Fibroblast of lung (primary cell): ENCODE data around the gene VPS54. TPM values are rescaled to one million over a fixed set of nuclear protein-coding genes. Genes with fewer than 3 reads are reported as not detected.

Source experiments
- DNase-seq, 2 donors: peaks; one replicate each; pipeline versions ENCODE4 v3.0.0 to v3.0.0-alpha.2; 2010; ENCODE audit warnings: low read depth in 2 of 2
- H2AFZ ChIP-seq: 2 replicates; pipeline ENCODE4 v1.5.1; 2012; ENCODE audit warnings: low read length, control low read depth, inconsistent platforms
- H3K27ac ChIP-seq: 2 replicates; pipeline ENCODE4 v1.5.1; 2011; ENCODE audit warnings: low read length, control low read depth; ENCODE audit not compliant: insufficient read depth
- H3K27me3 ChIP-seq: 2 replicates; pipeline ENCODE4 v1.5.1; 2011; ENCODE audit warnings: mild to moderate bottlenecking, low read length; ENCODE audit not compliant: control insufficient read depth, insufficient read depth
- H3K36me3 ChIP-seq: 2 replicates; pipeline ENCODE4 v1.5.1; 2011; ENCODE audit warnings: low read length; ENCODE audit not compliant: control insufficient read depth, insufficient read depth
- H3K4me1 ChIP-seq: 2 replicates; pipeline ENCODE4 v1.5.1; 2011; ENCODE audit warnings: low read length; ENCODE audit not compliant: control insufficient read depth, insufficient read depth; ENCODE audit errors: extremely low read depth
- H3K4me2 ChIP-seq: 2 replicates; pipeline ENCODE4 v1.5.1; 2011; ENCODE audit warnings: low read length, control low read depth; ENCODE audit not compliant: insufficient read depth; ENCODE audit errors: extremely low read depth
- H3K4me3 ChIP-seq, 4 experiments: fragments of 200-600 bp in 1 of 4; sonication (generic) in 1 of 4; replicated peaks in 1 of 4; 2 replicates each; pipeline ENCODE4 v1.5.1; 2011 to 2016; ENCODE audit warnings: low read length in 4 of 4, low read depth in 3 of 4, mild to moderate bottlenecking in 3 of 4, control low read depth in 2 of 4, inconsistent platforms in 1 of 4, mixed read lengths in 1 of 4; ENCODE audit not compliant: insufficient read depth in 1 of 4; ENCODE audit errors: control extremely low read depth in 1 of 4
- H3K79me2 ChIP-seq: 2 replicates; pipeline ENCODE4 v1.5.1; 2012; ENCODE audit warnings: mild to moderate bottlenecking, low read length, inconsistent platforms; ENCODE audit not compliant: control insufficient read depth, insufficient read depth
- H3K9ac ChIP-seq: 2 replicates; pipeline ENCODE4 v1.5.1; 2011; ENCODE audit warnings: mild to moderate bottlenecking, low read length, control low read depth; ENCODE audit not compliant: insufficient read depth
- H3K9me3 ChIP-seq: 2 replicates; pipeline ENCODE4 v1.5.1; 2012; ENCODE audit warnings: low read depth, low read length; ENCODE audit not compliant: control insufficient read depth, insufficient read depth
- H4K20me1 ChIP-seq: 2 replicates; pipeline ENCODE4 v1.5.1; 2011; ENCODE audit warnings: low read length; ENCODE audit not compliant: control insufficient read depth, insufficient read depth; ENCODE audit errors: extremely low read depth
- CTCF ChIP-seq, 2 donors: IDR thresholded peaks in 1 of 2; conservative IDR thresholded peaks in 1 of 2; 1 replicate in 1 of 2; 2 replicates in 1 of 2; pipeline ENCODE4 v1.5.1; 2011 to 2012; ENCODE audit warnings: low read length in 2 of 2, control low read depth in 1 of 2, inconsistent platforms in 1 of 2, low read depth in 1 of 2, mild to moderate bottlenecking in 1 of 2
- EZH2 ChIP-seq: IDR thresholded peaks from 2 replicates; pipeline ENCODE4 v1.5.1; 2012; ENCODE audit warnings: low read length, control low read depth, mild to moderate bottlenecking; ENCODE audit errors: missing control alignments
- polyA plus RNA-seq, 2 donors: library from polyadenylated mRNA; depleted of rRNA in 1 of 2; stranded (reverse) in 1 of 2; unstranded in 1 of 2; fragments of >200 nt; gene quantifications; 2 replicates each; pipeline ENCODE4 v1.2.1, GENCODE V29; 2011 to 2012; ENCODE audit warnings: missing spikeins in 1 of 2
- total RNA-seq: library from RNA; depleted of rRNA; stranded (reverse); fragments of >200 nt; gene quantifications from 2 replicates; pipeline ENCODE4 v1.2.1, GENCODE V29; 2014

VPS54 gene
- total and polyA plus RNA-seq, 2 donors (not counting 1 experiment from before 2014, with no cell fraction given), result 18.4 to 29.7 TPM

DNA sequence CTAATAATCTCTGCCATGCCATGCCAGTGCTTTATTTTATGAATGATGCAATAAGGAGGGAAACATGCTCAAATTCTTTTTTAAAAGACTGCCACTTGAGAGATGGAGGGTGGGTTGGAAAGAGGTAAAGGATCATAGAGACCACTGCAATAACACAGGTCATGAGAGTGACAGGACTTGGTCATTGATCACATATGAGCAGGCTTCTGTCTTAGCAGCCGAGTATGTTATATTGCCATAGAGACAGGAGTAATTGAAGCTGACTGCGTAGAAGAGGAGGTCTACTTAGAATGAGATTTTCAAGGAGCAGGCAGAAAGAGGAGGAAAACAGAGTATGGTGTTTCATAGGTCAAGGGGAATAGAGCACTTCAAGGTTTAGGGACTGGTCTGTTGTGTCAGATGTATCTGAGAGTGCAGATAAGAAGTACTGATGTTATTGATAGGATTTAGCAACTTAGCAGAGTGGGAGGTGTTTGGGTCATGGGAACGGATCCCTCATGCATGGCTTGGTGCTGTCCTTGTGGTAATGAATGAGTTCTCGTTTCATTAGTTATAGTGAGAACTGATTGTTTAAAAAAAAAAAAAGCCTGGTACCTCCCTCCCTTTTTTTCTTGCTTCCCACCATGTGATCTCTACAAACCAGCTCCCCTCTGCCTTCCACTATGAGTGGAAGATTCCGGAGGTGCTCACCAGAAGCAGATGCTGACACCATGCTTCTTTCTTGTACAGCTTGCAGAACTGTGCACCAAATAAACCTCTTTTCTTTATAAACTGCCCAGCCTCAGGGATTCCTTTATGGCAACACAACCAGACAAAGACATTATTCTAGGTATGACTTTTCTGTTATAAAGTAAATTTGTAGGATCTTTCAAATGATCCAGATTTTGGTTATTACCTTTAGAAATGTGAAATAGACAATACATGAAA is 144.8 kb downstream of the VPS54 start:
- Histone ChIP-seq H3K79me2 (peaks cover 4% of the 10 kb centered on the region), H3K27ac (no peak overlapping the region)
- no peak for DNase-seq

GRCh38 chr2:63872571-63873328 is 146.5 kb downstream of the VPS54 start:
- no peak for TF ChIP-seq CTCF (conservative IDR thresholded peaks at IDR 0.05 in 1 of 2, IDR thresholded peaks at IDR 0.05 in 1 of 2; ENCODE audit: low read depth in 1 of 2, low read length in 2 of 2)
- no peak for TF ChIP-seq EZH2
- H3K9me3 ChIP-seq, result no peaks in the 10 kb centered on the region
- peaks cover 8% of the 10 kb centered on the region for H3K79me2 ChIP-seq
- no peak overlapping the region for H3K9ac ChIP-seq
- H2AFZ ChIP-seq, result no peak overlapping the region
- peaks cover 2% of the 10 kb centered on the region for H3K4me1 ChIP-seq
- H3K27ac ChIP-seq, result no peak overlapping the region
- peak in 1 of 2 donors; percentile 58 for DNase-seq
- no peaks in the 10 kb centered on the region for H3K27me3 ChIP-seq
- H3K36me3 ChIP-seq, result no peaks in the 10 kb centered on the region
- no peaks in the 10 kb centered on the region for H4K20me1 ChIP-seq
- H3K4me2 ChIP-seq, result no peak overlapping the region
- H3K4me3 ChIP-seq, result no peak overlapping the region

More for the DNA sequence above, 144.8 kb downstream of the VPS54 start:
- H3K4me3 ChIP-seq, result no peak overlapping the region
- TF ChIP-seq CTCF (conservative IDR thresholded peaks at IDR 0.05 in 1 of 2, IDR thresholded peaks at IDR 0.05 in 1 of 2; ENCODE audit: low read depth in 1 of 2, low read length in 2 of 2) (no peak), EZH2 (no peak)
- H3K9me3 ChIP-seq, result no peaks in the 10 kb centered on the region
- peaks cover 2% of the 10 kb centered on the region for H3K4me1 ChIP-seq
- no peak overlapping the region for H3K4me2 ChIP-seq
- no peaks in the 10 kb centered on the region for H4K20me1 ChIP-seq
- no peak overlapping the region for H2AFZ ChIP-seq
- H3K9ac ChIP-seq, result no peak overlapping the region
- no peaks in the 10 kb centered on the region for H3K36me3 ChIP-seq
- no peaks in the 10 kb centered on the region for H3K27me3 ChIP-seq

DNA sequence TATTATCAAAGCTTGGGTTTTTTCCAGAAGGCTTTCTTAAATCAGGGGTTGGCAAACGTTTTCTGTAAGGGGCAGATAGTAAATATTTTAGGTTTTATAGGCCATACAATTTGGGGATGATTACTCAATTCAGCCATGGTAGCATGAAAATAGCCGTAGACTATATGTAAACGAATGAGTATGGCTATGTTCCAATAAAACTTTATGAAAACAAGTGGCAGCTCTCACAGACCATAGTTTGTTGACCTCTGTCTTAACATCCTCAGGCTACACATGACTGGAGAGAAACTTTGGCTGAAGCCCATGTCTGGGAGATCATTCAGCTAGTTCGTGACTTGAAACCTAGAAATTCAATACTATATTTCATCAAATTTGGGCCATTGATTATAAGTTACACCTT is 147.4 kb downstream of the VPS54 start:
- H2AFZ ChIP-seq, result no peak overlapping the region

More for the DNA sequence above, 147.4 kb downstream of the VPS54 start:
- H3K36me3 ChIP-seq, result no peaks in the 10 kb centered on the region
- no peaks in the 10 kb centered on the region for H3K27me3 ChIP-seq
- no peak overlapping the region for H3K4me2 ChIP-seq
- no peaks in the 10 kb centered on the region for H3K9me3 ChIP-seq
- no peak for TF ChIP-seq EZH2
- TF ChIP-seq CTCF (conservative IDR thresholded peaks at IDR 0.05 in 1 of 2, IDR thresholded peaks at IDR 0.05 in 1 of 2; ENCODE audit: low read depth in 1 of 2, low read length in 2 of 2), result no peak
- H3K4me1 ChIP-seq, result peaks cover 2% of the 10 kb centered on the region
- peaks cover 8% of the 10 kb centered on the region for H3K79me2 ChIP-seq
- no peak overlapping the region for H3K9ac ChIP-seq
- no peak overlapping the region for H3K4me3 ChIP-seq
- DNase-seq, result peak in 1 of 2 donors; percentile 75
- no peak overlapping the region for H3K27ac ChIP-seq
- H4K20me1 ChIP-seq, result no peaks in the 10 kb centered on the region
